Epithelial cell of proximal tubule (primary cell): ENCODE data around the gene CIAO2A. TPM values are rescaled to one million over a fixed set of nuclear protein-coding genes. Genes with fewer than 3 reads are reported as not detected.

Experiments used
- DNase-seq: peaks from one replicate; pipeline ENCODE4 v3.0.0-alpha.2; 2011; ENCODE audit warnings: low read depth
- H3K4me3 ChIP-seq: 2 replicates; pipeline ENCODE4 v1.5.1; 2011; ENCODE audit warnings: low read depth, mild to moderate bottlenecking, low read length
- total RNA-seq: library from RNA; depleted of rRNA; stranded (reverse); fragments of >200 nt; gene quantifications from 2 replicates; pipeline ENCODE4 v1.2.3, GENCODE V29; 2015
- TF ChIP-seq, protein P1 (sequence below): conservative IDR thresholded peaks from 2 replicates; pipeline ENCODE4 v1.5.1; 2012; ENCODE audit warnings: low read depth, mild to moderate bottlenecking, low read length

Gene CIAO2A
- total RNA-seq, 1 donor from 2014 or later, result 92.3 TPM

DNA sequence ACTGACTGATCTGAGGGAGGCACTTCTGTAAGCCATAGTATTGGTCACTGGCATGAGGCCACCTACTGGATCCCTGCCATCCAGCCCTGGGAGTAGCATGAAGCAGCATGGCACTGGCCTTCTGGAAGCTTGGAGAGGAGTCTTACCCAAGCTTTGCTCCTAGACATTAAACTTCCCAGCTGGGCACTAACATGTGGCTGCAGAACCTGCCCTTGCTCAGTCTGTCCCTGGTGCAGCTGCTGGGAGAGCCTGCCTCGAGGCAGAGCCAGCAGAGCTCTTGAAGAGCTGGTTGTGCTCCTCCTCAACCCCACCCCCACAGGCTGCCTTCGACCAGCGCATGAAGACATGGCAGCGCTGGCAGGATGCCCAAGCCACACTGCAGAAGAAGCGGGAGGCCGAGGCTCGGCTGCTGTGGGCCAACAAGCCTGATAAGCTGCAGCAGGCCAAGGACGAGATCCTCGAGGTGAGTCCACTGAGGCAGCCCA lies 40.7 kb upstream of the CIAO2A start:
- DNase-seq, result no peak
- no peak overlapping the region for H3K4me3 ChIP-seq
- TF ChIP-seq, protein P1, sequence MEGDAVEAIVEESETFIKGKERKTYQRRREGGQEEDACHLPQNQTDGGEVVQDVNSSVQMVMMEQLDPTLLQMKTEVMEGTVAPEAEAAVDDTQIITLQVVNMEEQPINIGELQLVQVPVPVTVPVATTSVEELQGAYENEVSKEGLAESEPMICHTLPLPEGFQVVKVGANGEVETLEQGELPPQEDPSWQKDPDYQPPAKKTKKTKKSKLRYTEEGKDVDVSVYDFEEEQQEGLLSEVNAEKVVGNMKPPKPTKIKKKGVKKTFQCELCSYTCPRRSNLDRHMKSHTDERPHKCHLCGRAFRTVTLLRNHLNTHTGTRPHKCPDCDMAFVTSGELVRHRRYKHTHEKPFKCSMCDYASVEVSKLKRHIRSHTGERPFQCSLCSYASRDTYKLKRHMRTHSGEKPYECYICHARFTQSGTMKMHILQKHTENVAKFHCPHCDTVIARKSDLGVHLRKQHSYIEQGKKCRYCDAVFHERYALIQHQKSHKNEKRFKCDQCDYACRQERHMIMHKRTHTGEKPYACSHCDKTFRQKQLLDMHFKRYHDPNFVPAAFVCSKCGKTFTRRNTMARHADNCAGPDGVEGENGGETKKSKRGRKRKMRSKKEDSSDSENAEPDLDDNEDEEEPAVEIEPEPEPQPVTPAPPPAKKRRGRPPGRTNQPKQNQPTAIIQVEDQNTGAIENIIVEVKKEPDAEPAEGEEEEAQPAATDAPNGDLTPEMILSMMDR, result no peak

- TF ChIP-seq, protein P1, result no peak
- no peak for DNase-seq
- H3K4me3 ChIP-seq, result no peak overlapping the region
These were observed 40.1 kb upstream of the CIAO2A start for GRCh38 chr15:64133623-64134344.

DNA sequence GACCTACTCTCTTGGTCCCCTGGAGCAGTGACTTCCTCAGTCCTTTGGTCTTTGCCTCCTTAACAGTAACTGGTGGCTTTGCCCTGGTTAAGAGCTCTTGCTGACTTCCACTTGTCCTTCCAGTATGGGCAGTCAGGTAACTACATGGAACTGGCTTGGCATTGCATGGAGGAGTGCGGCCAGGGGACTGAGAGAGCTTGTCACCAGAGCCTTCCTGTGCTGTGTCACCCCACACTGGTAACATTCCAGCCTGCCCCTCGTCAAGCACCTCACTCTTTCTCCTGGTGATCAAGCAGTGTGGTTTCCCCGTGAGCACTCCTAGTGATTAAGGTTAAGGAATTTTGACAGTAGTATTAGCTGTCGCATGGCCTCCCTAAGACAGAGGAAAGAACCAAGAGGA lies 38.6 kb upstream of the CIAO2A start:
- DNase-seq, result no peak
- TF ChIP-seq, protein P1, result no peak
- no peak overlapping the region for H3K4me3 ChIP-seq

GRCh38 chr15:64131547-64131946 lies 37.9 kb upstream of the CIAO2A start:
- no peak for DNase-seq
- no peak overlapping the region for H3K4me3 ChIP-seq
- TF ChIP-seq, protein P1, result no peak

- TF ChIP-seq, protein P1, result no peak
- no peak overlapping the region for H3K4me3 ChIP-seq
- no peak for DNase-seq
These were observed 36.5 kb upstream of the CIAO2A start for GRCh38 chr15:64130159-64130558.

DNA sequence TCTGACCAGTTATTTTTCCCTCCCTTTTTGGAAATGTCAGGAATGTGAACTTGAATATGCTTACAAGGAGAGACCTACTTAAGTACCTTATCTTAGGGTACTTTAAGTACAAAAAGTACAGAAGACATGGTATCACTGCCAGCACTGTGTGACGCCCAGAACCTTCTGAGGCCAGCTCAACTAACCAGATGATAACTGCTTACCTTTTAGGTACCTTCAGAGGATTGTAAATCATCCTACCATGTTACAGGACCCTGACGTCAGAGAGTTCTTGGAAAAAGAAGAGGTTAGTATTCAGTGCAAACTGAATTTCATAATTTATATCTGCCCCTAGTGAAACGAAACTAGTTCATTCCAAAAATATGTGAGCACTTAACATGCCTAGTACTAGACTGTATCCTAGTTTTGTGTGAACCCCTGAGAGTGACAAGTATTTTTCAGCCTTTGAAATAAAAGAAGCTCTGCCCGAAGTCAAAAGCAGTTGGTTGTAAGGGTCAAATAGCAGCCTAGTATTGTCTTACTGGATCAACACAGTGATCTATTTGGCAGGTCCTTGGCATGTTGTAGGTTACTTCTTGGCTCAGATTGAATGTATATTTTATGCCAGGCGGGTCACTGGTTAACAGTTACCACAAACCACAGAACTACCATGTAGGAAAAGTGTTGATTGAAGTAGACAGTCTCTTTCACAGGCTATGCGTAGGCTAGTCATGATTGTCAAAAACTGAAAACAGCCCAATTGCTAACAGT lies 34.1 kb upstream of the CIAO2A start:
- no peak overlapping the region for H3K4me3 ChIP-seq
- TF ChIP-seq, protein P1, result no peak
- DNase-seq, result no peak
